SJCRH30 (cell line): ENCODE data around the gene APRT. TPM values are rescaled to one million over a fixed set of nuclear protein-coding genes. Genes with fewer than 3 reads are reported as not detected.

ENCODE experiments used
- DNase-seq, 2 experiments: peaks; one replicate each; pipeline ENCODE4 v3.0.0-alpha.2; 2015 to 2020
- H3K27ac ChIP-seq: fragments of 250-450 bp; sonication (Bioruptor Pico); 2 replicates; pipeline ENCODE4 v1.5.1; 2020; ENCODE audit warnings: mild to moderate bottlenecking, moderate library complexity
- H3K27me3 ChIP-seq: fragments of 250-450 bp; sonication (Bioruptor Pico); 2 replicates; pipeline ENCODE4 v1.5.1; 2020; ENCODE audit warnings: mild to moderate bottlenecking, moderate library complexity
- H3K36me3 ChIP-seq: fragments of 250-450 bp; sonication (Bioruptor Pico); 2 replicates; pipeline ENCODE4 v1.5.1; 2020; ENCODE audit warnings: mild to moderate bottlenecking, moderate library complexity
- H3K4me1 ChIP-seq: fragments of 250-450 bp; sonication (Bioruptor Pico); 2 replicates; pipeline ENCODE4 v1.5.1; 2020; ENCODE audit warnings: mild to moderate bottlenecking, moderate library complexity
- H3K4me3 ChIP-seq: fragments of 250-450 bp; sonication (Bioruptor Pico); 2 replicates; pipeline ENCODE4 v1.5.1; 2020; ENCODE audit warnings: mild to moderate bottlenecking, moderate library complexity
- H3K9me3 ChIP-seq: fragments of 250-450 bp; sonication (Bioruptor Pico); replicated peaks from 2 replicates; pipeline ENCODE4 v1.5.1; 2020; ENCODE audit warnings: mild to moderate bottlenecking, moderate library complexity
- total RNA-seq: library from RNA; depleted of rRNA; stranded (reverse); fragments of >200 nt; shearing (Covaris generic); gene quantifications from 2 replicates; pipeline ENCODE4 v1.2.3, GENCODE V29; 2014; rRNA removed

APRT gene, protein sequence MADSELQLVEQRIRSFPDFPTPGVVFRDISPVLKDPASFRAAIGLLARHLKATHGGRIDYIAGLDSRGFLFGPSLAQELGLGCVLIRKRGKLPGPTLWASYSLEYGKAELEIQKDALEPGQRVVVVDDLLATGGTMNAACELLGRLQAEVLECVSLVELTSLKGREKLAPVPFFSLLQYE
- total RNA-seq: 43.4 and 46.5 TPM in 2 replicates

DNA sequence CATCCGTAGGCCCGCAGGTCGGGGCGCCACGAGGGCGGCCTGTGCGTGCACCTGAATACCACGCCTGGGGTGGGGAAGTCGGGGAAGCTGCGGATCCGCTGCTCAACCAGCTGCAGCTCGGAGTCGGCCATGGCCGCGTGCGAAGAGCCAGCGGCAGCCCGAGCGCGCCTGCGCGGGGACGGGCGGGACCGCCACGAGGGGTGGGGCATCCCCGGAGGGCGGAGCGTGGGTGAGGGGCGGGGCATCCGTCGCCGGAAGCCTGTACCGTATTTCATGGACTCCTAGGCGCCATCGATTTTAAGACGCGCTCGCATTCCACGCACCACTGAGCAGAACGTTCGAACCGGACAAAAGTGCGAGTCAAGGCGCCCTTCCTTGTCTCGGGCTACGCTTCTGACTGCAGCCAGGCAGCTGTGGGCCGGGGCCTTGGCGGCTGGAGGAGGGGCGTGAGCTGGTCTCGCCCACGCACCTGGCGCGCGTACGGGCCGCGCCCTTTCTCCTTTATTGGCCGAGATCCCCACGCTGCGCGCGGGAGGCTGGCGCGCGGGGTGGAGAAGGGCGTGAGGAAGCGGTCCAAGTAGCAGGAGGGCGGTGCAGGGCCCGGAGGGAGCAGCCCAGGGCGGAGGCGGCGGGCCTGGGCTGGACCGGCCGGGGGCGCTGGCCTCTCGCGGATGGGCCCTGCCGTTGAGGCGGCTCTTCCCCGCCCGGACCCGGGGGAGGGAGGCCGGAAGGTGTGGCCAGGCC lies at the start of gene APRT:
APRT (minus strand) TSS at position 160 of the 744 bp plus-strand sequence; CDS start at position 131, 29 bp downstream.
- peak; percentile 89 to 90 for DNase-seq
- H3K36me3 ChIP-seq: peaks cover 19% of the 10 kb centered on the region
- H3K27me3 ChIP-seq: no peaks in the 10 kb centered on the region
- H3K4me1 ChIP-seq: 0 out of 2 replicates have a peak, but pooled peaks cover 2% of the 10 kb centered on the region
- no peaks in the 10 kb centered on the region for H3K9me3 ChIP-seq
- peak within 1 kb of the TSS; percentile 70 for H3K4me3 ChIP-seq
- H3K27ac ChIP-seq: peak within 1 kb of the TSS; percentile 81

GRCh38 chr16:88861359-88861758 lies 49.6 kb upstream of the APRT start:
- no peaks in the 10 kb centered on the region for H3K36me3 ChIP-seq
- no peaks in the 10 kb centered on the region for H3K9me3 ChIP-seq
- DNase-seq: no peak

DNA sequence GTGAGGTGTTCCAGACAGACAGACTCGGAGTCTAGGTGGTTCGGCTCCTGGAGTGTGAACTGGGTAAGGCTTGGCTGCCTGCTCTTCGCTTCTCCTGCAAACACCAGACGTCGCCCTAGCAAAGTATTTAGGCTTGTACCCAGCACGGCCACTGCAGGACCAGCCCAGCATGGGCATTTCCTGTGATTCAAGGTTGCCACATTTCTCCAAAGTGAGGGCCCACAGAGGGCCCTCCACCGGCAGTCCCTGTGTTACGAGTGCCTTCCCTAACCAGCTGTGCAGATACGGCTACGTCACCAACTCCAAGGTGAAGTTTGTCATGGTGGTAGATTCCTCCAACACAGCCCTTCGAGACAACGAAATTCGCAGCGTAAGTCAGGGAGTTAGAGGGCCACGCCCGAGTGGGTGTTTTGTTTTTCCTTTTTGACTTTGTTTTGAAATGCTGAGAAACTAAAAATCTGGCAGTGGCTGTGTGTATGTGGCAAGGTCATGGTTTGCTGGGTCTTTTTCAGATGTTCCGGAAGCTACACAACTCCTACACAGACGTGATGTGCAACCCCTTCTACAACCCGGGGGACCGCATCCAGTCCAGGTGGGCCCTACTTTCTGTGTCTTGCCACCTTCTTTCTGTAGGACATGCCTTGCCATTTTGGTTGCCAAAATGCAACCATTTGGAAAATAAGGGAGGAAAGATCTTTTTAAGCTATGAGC lies 47.8 kb upstream of the APRT start:
- no peak overlapping the region for H3K27ac ChIP-seq
- no peaks in the 10 kb centered on the region for H3K36me3 ChIP-seq
- H3K27me3 ChIP-seq: no peaks in the 10 kb centered on the region
- peaks cover 6% of the 10 kb centered on the region for H3K4me1 ChIP-seq
- no peaks in the 10 kb centered on the region for H3K9me3 ChIP-seq
- no peak for DNase-seq
- H3K4me3 ChIP-seq: no peak overlapping the region

More at GRCh38 chr16:88861359-88861758, 49.6 kb upstream of the APRT start:
- no peak overlapping the region for H3K4me3 ChIP-seq
- peaks cover 12% of the 10 kb centered on the region for H3K4me1 ChIP-seq
- no peak overlapping the region for H3K27ac ChIP-seq
- H3K27me3 ChIP-seq: no peaks in the 10 kb centered on the region

DNA sequence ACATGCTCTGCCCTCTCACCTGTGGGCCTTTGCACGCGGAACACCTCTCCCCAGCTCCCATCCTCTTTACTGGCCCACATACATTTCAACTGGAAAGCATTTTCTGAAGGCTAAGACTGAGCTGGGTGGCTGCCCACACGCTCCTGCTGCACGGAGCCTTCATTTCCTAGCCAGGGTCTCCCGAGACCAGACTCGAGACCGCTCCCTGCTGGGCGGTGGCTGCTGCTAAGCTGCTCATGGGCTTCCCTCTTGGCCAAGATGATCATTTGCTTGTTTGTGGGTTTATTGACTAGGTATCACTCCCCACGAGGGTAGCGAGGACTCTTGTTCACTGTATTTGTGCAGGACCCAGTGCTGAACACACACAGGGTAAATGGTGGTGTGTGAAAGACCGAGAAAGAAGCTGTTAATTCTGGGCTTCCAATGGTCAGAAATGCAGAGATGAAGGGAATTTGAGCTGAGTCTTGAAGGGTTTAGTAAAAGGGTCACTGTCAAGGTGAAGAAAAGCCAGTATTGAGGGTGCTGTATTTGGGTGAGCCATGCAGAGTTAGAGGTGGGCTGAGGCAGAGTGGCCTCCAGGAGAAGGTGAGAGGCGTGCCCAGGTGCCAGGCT lies 46.1 kb upstream of the APRT start:
- peak overlapping the region; percentile 80 for H3K4me3 ChIP-seq
- no peaks in the 10 kb centered on the region for H3K36me3 ChIP-seq
- DNase-seq: peak; percentile 48 to 56
- no peaks in the 10 kb centered on the region for H3K9me3 ChIP-seq
- H3K27ac ChIP-seq: no peak overlapping the region; the same call in 1 of the 2 replicates
- no peaks in the 10 kb centered on the region for H3K27me3 ChIP-seq
- peaks cover 6% of the 10 kb centered on the region for H3K4me1 ChIP-seq

DNA sequence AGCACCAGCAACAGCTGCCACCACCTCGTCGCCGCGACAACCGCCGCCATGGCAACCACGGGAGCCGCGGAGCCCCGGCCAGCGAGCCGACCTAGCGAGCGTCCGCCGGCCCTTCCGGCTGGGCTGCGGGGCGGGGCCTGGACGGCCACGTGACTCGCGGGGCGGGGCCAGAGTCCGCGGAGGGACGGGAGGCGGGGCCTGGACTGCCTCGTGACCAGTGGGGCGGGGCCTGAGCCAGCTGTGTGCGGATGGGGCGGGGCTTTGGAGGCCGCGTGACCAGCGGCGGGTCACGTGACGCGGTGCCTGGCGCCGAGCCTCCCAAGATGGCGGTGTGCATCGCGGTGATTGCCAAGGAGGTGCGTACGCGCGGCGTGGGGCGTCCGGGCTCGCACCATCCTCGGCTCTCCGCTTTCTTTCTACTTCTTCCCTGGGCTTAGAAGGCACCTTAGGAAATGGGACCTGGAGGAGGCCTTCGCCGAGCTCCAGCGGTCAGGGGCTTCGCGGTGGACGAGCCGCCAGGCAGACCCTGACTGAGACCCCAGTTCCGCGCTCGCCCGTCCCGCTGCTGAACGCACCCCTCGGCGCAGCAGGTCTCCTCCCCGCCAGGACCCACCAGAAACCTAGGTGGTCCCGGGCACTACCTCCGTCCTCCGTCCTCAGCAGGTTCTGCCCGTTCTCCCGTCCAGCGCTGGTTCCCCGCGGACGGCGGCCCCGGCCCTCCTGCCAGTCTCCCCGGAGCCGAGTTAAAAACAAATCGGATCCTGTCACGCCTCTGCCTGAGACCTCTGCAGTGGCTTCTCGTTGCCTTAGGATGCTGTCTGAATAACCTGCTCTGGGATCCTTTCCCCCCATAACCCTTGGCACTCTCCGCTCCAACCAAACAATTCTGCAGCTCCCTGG lies 45.4 kb upstream of the APRT start, which contains the start of the genes GALNS and TRAPPC2L:
GALNS (minus strand) TSS at position 120 of the 900 bp plus-strand sequence; CDS start at position 50, 70 bp downstream.
TRAPPC2L (plus strand) TSS at position 300 of the 900 bp plus-strand sequence; CDS start at position 324, 24 bp downstream.
- no peaks in the 10 kb centered on the region for H3K27me3 ChIP-seq
- H3K4me1 ChIP-seq: peaks cover 6% of the 10 kb centered on the region
- no peaks in the 10 kb centered on the region for H3K9me3 ChIP-seq
- DNase-seq: peak; percentile 94 to 95
- peak within 1 kb of the TSS; percentile 80 for H3K4me3 ChIP-seq
- H3K27ac ChIP-seq: peak within 1 kb of the TSS; percentile 62
- H3K36me3 ChIP-seq: no peaks in the 10 kb centered on the region

DNA sequence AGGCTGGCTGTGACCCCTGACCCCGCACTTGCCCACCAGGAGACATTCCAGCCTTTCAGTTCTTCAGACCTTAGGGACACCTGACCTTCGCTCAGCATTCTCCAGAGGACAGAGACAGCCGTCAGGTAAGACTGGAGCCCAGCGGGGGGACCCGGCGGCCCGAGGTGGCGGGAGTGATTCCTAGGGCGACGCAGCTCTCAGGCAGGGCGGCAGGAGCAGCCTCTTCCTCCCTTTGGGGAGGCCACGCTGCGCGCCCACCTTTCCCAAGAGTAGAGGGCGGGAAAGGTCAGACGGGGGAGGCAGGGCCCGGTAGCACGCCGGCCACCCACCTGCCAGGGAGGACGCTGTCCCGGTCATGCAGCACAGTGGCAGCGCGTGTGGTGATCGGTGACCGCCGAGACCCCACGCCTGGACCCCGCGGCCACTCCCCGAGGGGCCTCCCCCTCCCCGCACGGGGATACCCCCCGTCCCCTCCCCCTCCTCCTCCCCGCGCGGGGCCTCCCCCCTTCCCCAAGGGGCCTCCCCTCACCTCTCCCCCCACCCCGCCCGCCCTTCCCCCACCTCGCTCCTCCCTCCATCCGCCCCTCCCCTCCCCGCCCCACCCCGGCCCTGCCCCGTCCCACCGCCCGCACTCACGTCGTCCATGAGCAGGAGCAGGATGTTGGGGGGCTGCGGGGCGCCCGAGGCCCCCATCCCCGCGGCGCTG lies 44.5 kb upstream of the APRT start:
- no peak overlapping the region; the same call in 1 of the 2 replicates for H3K27ac ChIP-seq
- no peaks in the 10 kb centered on the region for H3K36me3 ChIP-seq
- no peak for DNase-seq
- peak overlapping the region; percentile 80 for H3K4me3 ChIP-seq
- peaks cover 6% of the 10 kb centered on the region for H3K4me1 ChIP-seq
- no peaks in the 10 kb centered on the region for H3K9me3 ChIP-seq
- no peaks in the 10 kb centered on the region for H3K27me3 ChIP-seq

DNA sequence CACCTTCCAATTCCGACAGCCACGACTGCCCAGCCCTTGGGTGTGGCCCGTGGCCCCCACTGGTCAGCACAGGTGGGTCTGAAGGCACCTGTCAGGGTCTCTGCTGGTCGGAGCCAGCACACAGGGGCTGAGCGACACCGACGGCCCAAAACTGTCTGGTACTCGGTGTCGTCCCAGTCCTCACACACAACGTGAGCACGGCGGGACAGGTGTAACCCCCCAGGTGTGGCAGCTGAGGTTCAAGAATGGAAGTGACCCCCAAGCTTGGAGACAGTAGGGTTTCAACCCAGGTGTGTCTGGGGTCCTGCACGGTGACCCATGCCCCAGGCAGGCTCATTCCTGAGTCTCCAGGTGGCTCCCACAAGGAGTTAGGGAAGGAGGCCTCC lies 44.0 kb upstream of the APRT start:
- no peaks in the 10 kb centered on the region for H3K27me3 ChIP-seq
- H3K4me1 ChIP-seq: peaks cover 6% of the 10 kb centered on the region
- no peak overlapping the region for H3K27ac ChIP-seq
- no peaks in the 10 kb centered on the region for H3K9me3 ChIP-seq
- DNase-seq: no peak
- H3K36me3 ChIP-seq: no peaks in the 10 kb centered on the region
- peak overlapping the region; percentile 54 for H3K4me3 ChIP-seq

- no peak overlapping the region for H3K27ac ChIP-seq
- no peaks in the 10 kb centered on the region for H3K36me3 ChIP-seq
- no peaks in the 10 kb centered on the region for H3K27me3 ChIP-seq
- H3K9me3 ChIP-seq: no peaks in the 10 kb centered on the region
- DNase-seq: no peak
- H3K4me1 ChIP-seq: peaks cover 6% of the 10 kb centered on the region
- no peak overlapping the region for H3K4me3 ChIP-seq
Measured at GRCh38 chr16:88855176-88855575, 43.4 kb upstream of the APRT start.

DNA sequence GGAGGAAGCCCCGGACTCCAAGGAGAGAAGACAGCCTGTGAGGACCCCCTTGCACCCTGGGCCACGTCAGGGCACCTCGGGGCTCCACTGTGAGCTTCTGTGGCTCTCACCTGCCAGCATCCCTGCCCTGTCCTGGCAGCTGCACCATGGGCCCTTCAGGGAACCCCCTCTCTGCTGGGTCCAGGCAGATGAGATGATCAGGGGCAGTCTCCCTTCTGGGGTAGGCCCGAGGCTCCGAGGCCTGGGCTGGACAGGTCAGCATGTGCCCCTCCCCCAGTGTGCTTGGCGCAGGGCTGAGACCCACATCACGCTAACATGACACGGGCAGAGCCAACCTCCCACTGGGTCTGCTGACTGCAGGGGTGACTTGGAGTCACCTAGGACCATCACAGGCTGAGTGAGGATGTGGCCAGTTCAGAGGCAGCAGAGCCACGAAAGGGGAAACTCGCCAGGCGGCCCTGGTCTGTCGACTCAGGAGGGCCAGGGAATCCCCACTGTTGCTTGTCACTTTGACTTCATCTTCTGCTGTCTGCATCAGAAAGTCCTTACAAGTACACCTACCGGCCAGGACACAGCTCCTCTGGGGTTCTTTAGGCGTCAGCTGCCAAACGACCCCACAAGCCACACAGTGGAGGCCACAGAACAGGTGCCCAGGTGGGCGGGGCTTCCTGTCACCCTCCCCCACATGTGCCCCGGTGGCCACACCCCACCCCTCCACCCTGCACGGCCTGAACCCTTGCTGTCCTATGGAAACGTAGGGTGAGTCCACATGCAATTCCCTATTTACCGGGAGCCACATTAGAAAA lies 42.8 kb upstream of the APRT start:
- DNase-seq: peak; percentile 39 to 44

DNA sequence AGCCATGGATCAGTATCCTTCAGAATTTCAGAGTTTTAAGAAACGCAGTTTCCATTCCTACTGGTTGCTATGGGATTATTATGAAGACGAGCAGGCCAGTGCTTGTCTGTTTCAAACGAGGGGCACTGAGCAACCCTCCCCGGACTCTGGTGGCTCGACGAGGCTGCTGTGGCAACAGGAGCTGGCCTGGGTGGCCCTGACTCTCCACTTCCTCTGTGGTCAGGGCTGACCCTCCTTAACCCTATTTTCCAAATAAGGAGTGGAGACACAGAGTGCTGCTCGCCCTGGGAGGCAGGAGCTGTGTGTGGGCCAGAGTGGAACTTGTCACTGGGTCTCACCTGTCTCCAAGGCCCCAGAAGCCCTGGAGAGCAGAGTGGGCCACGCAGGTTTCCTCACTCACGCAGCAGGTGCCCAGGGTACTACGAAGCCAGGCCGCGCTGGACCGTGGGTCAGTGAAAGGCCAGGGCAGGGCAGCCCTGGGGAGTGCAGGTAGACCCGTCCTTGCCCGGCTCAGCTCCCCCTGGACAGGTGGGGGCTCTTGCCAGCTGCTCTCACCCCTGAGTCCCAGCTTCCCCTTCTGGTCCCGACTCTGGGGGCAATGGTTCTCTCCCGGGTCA lies 41.7 kb upstream of the APRT start:
- Histone ChIP-seq H3K9me3 (no peaks in the 10 kb centered on the region), H3K27me3 (no peaks in the 10 kb centered on the region), H3K4me3 (no peak overlapping the region), H3K36me3 (no peaks in the 10 kb centered on the region), H3K4me1 (peaks cover 6% of the 10 kb centered on the region), H3K27ac (no peak overlapping the region)
- no peak for DNase-seq

More for the DNA sequence above, 42.8 kb upstream of the APRT start:
- Histone ChIP-seq H3K27me3 (no peaks in the 10 kb centered on the region), H3K36me3 (no peaks in the 10 kb centered on the region), H3K4me1 (peaks cover 6% of the 10 kb centered on the region), H3K27ac (no peak overlapping the region), H3K9me3 (no peaks in the 10 kb centered on the region), H3K4me3 (no peak overlapping the region)

GRCh38 chr16:88851616-88852015 lies 39.9 kb upstream of the APRT start:
- Histone ChIP-seq H3K27me3 (no peaks in the 10 kb centered on the region), H3K4me3 (no peak overlapping the region), H3K36me3 (no peaks in the 10 kb centered on the region), H3K4me1 (peaks cover 3% of the 10 kb centered on the region; the same call in 1 of the 2 replicates), H3K27ac (no peak overlapping the region), H3K9me3 (no peaks in the 10 kb centered on the region)
- no peak for DNase-seq

- H3K27ac ChIP-seq: no peak overlapping the region
- no peaks in the 10 kb centered on the region for H3K9me3 ChIP-seq
Measured at GRCh38 chr16:88850531-88851199, 38.9 kb upstream of the APRT start.

More at GRCh38 chr16:88850531-88851199, 38.9 kb upstream of the APRT start:
- no peak for DNase-seq
- Histone ChIP-seq H3K4me3 (no peak overlapping the region), H3K27me3 (no peaks in the 10 kb centered on the region), H3K36me3 (no peaks in the 10 kb centered on the region), H3K4me1 (peaks cover 3% of the 10 kb centered on the region; the same call in 1 of the 2 replicates)
